Head of caudate nucleus (tissue), 42 donors: ENCODE results near the gene EGFLAM.

ENCODE experiments used
- DNase-seq, 42 donors: peaks; one replicate each; pipeline versions ENCODE4 v3.0.0 to v3.0.0-alpha.2; 2020 to 2021; ENCODE audit warnings: mixed read lengths in 7 of 42
- intact Hi-C: fragments of 100-400 bp; cut with DNase I; formaldehyde crosslinking; loops from one replicate; pipeline ENCODE4 v1.15.0; 2022

The EGFLAM gene

GRCh38 chr5:38259809-38260160, 1.4 kb downstream of the EGFLAM start:
- no peak for DNase-seq
- intact Hi-C loops = no loop called here

DNA sequence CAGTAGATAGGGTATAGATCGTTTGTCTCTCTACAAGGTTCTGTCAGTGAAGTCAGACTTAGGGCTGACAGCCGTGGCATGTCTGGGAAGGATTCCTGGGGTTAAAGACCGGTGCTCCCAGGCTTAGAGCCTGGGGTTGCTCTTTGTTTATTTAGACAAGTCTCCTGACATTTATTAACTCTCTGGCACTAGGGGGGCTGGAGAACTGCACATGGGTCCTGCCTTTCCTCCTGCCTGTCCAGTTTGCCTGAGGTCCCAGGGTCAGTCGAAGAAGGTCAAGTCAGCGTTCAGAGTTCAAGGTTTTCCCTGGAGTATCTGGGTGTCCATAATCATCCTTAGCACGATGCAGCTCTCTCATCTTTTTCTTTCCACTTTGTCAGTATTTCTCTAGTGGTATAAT, 5.6 kb downstream of the EGFLAM start:
- DNase-seq = no peak
- intact Hi-C loops = no loop called here

- peak; percentile 24 to 93 (median 75) for DNase-seq
- intact Hi-C loops = no loop called here
These were observed 7.3 kb downstream of the EGFLAM start for GRCh38 chr5:38265546-38266179.

GRCh38 chr5:38267372-38267771, 9.0 kb downstream of the EGFLAM start:
- intact Hi-C loops = no loop called here
- DNase-seq = no peak

GRCh38 chr5:38273626-38274025, 15.3 kb downstream of the EGFLAM start:
- intact Hi-C loops = no loop called here
- no peak for DNase-seq

DNA sequence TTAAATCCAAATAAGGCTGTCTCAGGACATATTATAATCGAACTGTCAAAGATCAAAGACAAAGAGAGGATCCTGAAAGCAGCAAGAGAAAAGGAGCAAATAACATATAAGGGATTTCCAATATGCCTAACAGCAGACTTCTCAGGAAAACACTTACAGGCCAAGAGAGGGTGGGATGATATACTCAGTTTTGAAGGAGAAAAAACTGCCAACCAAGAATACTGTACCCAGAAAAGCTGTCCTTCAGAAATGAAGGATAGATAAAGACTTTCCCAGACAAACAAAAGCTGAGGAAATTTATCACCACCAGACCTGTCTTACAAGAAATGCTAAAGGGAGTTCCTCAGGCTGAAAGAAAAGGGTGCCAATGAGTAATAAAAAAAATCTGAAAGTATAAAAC, 16.0 kb downstream of the EGFLAM start:
- intact Hi-C loops = no loop called here
- no peak for DNase-seq

GRCh38 chr5:38284384-38284783, 26.0 kb downstream of the EGFLAM start:
- no peak for DNase-seq
- intact Hi-C loops = no loop called here

DNA sequence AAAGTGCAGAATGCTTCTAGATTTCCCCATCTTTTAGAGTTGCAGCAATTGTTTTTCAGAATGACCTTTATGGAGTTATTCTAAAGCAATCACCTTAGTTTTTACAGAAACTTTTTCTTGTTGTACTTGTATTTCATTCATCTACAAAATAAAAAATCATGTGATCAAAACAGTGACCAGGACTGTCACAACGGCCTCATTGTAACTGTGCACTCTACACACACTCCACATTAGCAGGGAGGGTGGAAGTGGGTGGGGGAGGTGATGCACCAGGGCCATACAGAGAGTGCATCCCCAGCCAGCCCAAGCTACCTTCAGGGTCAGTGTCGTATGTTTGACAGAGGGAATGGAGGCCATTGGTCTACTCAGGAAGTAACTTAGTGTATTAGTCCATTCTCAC, 26.9 kb downstream of the EGFLAM start:
- intact Hi-C loops = no loop called here
- DNase-seq = peak in 28 of 42 donors; percentile 1 to 56 (median 23)

DNA sequence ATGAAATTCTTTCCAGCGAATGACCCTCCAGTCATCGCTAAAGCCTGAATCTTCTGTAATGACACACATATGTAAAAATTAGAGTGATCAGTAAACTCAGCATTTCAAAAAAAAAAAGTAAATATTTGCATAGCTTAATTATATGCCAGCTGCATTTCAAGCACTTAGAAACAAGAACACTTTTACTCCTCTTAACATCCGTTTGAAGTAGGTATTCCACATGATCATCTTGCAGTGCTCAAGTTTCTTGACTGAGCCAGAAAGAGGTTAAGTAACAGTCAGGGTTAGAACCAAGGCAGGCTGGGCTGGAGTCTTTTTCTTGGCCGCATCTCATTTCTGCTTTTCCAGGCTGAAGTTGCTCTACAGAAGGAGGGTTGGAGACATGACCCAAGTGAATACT, 27.6 kb downstream of the EGFLAM start:
- no peak for DNase-seq
- intact Hi-C loops = no loop called here

DNA sequence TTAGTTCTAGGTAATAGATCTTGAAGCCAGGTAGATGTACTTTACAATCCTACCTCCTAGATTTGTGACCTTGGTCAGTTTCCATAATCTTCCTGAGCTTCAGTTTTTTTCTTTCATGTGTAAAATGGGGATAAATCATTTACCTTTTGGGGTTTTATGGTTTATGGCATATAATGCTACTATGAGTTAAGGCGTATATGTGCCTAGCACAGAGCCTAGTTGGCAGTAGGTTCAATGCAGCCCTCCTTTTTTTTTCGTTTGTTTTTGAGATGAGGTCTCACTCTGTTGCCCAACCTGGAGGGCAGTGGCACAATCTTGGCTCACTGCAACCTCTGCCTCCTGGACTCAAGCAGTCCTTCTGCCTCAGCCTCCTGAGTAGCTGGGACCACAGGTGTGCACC, 28.8 kb downstream of the EGFLAM start:
- no peak for DNase-seq
- intact Hi-C loops = no loop called here

- no peak for DNase-seq
- intact Hi-C loops = no loop called here
These were observed 31.1 kb downstream of the EGFLAM start for GRCh38 chr5:38289457-38289856.

DNA sequence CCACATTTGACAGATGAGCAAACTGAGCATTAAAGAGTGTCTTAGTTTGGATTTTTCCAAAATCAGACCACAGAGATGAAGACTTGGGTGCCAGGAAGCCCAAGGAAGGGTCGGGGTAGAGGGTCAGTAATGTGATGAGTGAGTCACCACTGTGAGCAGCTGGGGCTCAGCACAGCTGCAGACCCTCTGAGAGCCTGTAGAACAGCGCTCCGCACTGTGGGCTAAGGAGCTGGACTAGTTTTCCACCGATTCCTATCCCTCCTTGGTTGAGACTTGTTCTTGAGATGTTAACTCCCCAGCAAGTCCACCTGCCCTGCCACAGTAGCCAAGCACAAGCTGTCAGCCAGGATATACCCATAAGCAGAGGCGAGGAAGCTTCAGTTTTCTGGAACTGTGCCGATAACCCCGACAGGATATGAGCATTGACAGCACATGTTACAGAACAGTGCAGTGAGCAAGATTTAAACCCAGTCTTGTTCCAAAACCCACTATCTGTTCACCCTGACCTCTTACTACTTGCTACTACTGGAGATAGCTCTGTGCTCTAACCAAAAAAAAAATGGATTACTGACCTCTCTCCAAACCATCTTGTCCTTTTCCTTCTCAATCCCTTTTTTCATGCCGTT, 31.8 kb downstream of the EGFLAM start:
- intact Hi-C loops = no loop called here

GRCh38 chr5:38291355-38291754, 33.0 kb downstream of the EGFLAM start:
- intact Hi-C loops = no loop called here
- no peak for DNase-seq

More for the DNA sequence above, 31.8 kb downstream of the EGFLAM start:
- no peak for DNase-seq

GRCh38 chr5:38292228-38292627, 33.9 kb downstream of the EGFLAM start:
- intact Hi-C loops = no loop called here
- no peak for DNase-seq

GRCh38 chr5:38295751-38296150, 37.4 kb downstream of the EGFLAM start:
- intact Hi-C loops = no loop called here
- DNase-seq = no peak

- intact Hi-C loops = no loop called here
These were observed 39.7 kb downstream of the EGFLAM start for GRCh38 chr5:38297830-38298608.

GRCh38 chr5:38299585-38299984, 41.2 kb downstream of the EGFLAM start:
- intact Hi-C loops = no loop called here
- DNase-seq = no peak

More at GRCh38 chr5:38297830-38298608, 39.7 kb downstream of the EGFLAM start:
- no peak for DNase-seq

DNA sequence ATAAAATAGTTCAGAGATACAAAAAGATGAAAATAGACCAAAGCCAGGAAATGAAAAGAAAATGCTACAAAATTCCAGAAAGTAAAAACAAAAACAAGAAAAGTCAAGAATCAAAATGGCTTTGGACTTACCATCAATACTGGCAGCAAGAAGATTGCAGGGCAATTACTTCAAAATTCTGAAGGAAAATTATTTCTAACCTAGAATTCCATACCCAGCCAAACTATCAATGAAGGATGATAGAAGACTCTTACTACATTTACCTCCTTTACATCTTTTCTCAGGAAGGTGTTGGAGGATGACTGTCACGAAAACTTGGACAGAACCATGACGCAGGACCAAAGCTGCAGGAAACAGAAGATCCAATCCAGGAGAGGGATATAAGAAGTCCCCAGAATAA, 46.8 kb downstream of the EGFLAM start:
- intact Hi-C loops = no loop called here
- DNase-seq = no peak

GRCh38 chr5:38307845-38308244, 49.5 kb downstream of the EGFLAM start:
- DNase-seq = no peak
- intact Hi-C loops = no loop called here

- no peak for DNase-seq
- intact Hi-C loops = no loop called here
These were observed 58.3 kb downstream of the EGFLAM start for GRCh38 chr5:38316544-38317224.
